Kasumi-1 (cell line): ENCODE results near the gene GOLM1.

ENCODE experiments used
- DNase-seq, 2 experiments: peaks; one replicate each; lab custom pipeline; 2025; lab: John Stamatoyannopoulos, UW

Gene GOLM1

GRCh38 chr9:86046071-86046636 is 53.2 kb downstream of the GOLM1 start:
- DNase-seq, result no peak

- DNase-seq, result no peak
Observed at GRCh38 chr9:86045654-86046053, 53.7 kb downstream of the GOLM1 start.

GRCh38 chr9:86043999-86044398 is 55.4 kb downstream of the GOLM1 start:
- DNase-seq, result peak; percentile 35 to 37

GRCh38 chr9:86043586-86043985 is 55.8 kb downstream of the GOLM1 start:
- no peak for DNase-seq

GRCh38 chr9:86042199-86042978 is 57.0 kb downstream of the GOLM1 start:
- no peak for DNase-seq

GRCh38 chr9:86041311-86041741 is 58.0 kb downstream of the GOLM1 start:
- DNase-seq, result no peak

GRCh38 chr9:86040861-86041155 is 58.5 kb downstream of the GOLM1 start:
- no peak for DNase-seq

- DNase-seq, result no peak
Observed at GRCh38 chr9:86039991-86040860, 59.1 kb downstream of the GOLM1 start.

GRCh38 chr9:86036555-86036954 is 62.8 kb downstream of the GOLM1 start:
- no peak for DNase-seq

- no peak for DNase-seq
Observed at GRCh38 chr9:86035827-86036440, 63.4 kb downstream of the GOLM1 start.

GRCh38 chr9:86034863-86035734 is 64.3 kb downstream of the GOLM1 start:
- peak; percentile 24 to 67 for DNase-seq

- DNase-seq, result no peak
Observed at GRCh38 chr9:86027767-86028166, 71.6 kb downstream of the GOLM1 start.

GRCh38 chr9:86022687-86023266 is 76.6 kb downstream of the GOLM1 start:
- peak; percentile 84 to 87 for DNase-seq

- no peak for DNase-seq
Observed at GRCh38 chr9:86021166-86021565, 78.2 kb downstream of the GOLM1 start.

GRCh38 chr9:86020731-86021130 is 78.6 kb downstream of the GOLM1 start:
- DNase-seq, result no peak

- DNase-seq, result no peak
Observed at GRCh38 chr9:86009133-86009532, 90.2 kb downstream of the GOLM1 start.

- DNase-seq, result no peak
Observed at GRCh38 chr9:86005253-86005775, 94.0 kb downstream of the GOLM1 start.

GRCh38 chr9:85995599-85995998 is 103.8 kb downstream of the GOLM1 start:
- peak; percentile 26 to 36 for DNase-seq

- DNase-seq, result no peak
Observed at GRCh38 chr9:85995097-85995496, 104.3 kb downstream of the GOLM1 start.

- peak in 1 of 2 experiments; percentile 3 for DNase-seq
Observed at GRCh38 chr9:85994191-85994590, 105.2 kb downstream of the GOLM1 start.

GRCh38 chr9:85987236-85987635 is 112.1 kb downstream of the GOLM1 start:
- no peak for DNase-seq
